GM23338 (cell line): ENCODE data around the gene GFRA1. TPM values are rescaled to one million over a fixed set of nuclear protein-coding genes. Genes with fewer than 3 reads are reported as not detected.

ENCODE experiments used
- ATAC-seq: fragments of 200-7000 bp; cut with Tn5 transposase; 3 replicates; pipeline ENCODE4 v1.9.1; 2020
- DNase-seq: peaks from one replicate; pipeline ENCODE4 v3.0.0-alpha.2; 2015; ENCODE audit warnings: low spot score
- H2AFZ ChIP-seq: fragments of 200-600 bp; sonication (generic); 2 replicates; pipeline ENCODE4 v1.8.0; 2016; ENCODE audit warnings: antibody characterized with exemption, mild to moderate bottlenecking, moderate library complexity
- H3F3A ChIP-seq: fragments of 200-600 bp; sonication (generic); replicated peaks from 2 replicates; pipeline ENCODE4 v1.8.0; 2017; ENCODE audit warnings: antibody characterized with exemption, mixed run types, low read depth
- H3K27ac ChIP-seq: fragments of 200-600 bp; sonication (generic); 2 replicates; pipeline ENCODE4 v1.6.1; 2016; ENCODE audit warnings: low read depth
- H3K27me3 ChIP-seq: fragments of 200-600 bp; sonication (generic); 2 replicates; pipeline ENCODE4 v1.8.0; 2016; ENCODE audit warnings: mild to moderate bottlenecking, mixed run types, moderate library complexity; ENCODE audit not compliant: insufficient read depth
- H3K36me3 ChIP-seq: fragments of 200-600 bp; sonication (generic); 2 replicates; pipeline ENCODE4 v1.8.0; 2016; ENCODE audit warnings: mild to moderate bottlenecking; ENCODE audit not compliant: insufficient read depth
- H3K4me1 ChIP-seq: fragments of 200-600 bp; sonication (generic); 2 replicates; pipeline ENCODE4 v1.8.0; 2016; ENCODE audit warnings: mild to moderate bottlenecking, moderate library complexity; ENCODE audit not compliant: insufficient read depth
- H3K4me2 ChIP-seq: fragments of 200-600 bp; sonication (generic); 2 replicates; pipeline ENCODE4 v1.7.1; 2017; ENCODE audit warnings: mixed run types
- H3K4me3 ChIP-seq: fragments of 200-600 bp; sonication (generic); 2 replicates; pipeline ENCODE4 v1.6.1; 2016; ENCODE audit warnings: mixed run types
- H3K79me2 ChIP-seq: fragments of 200-600 bp; sonication (generic); replicated peaks from 2 replicates; pipeline ENCODE4 v1.8.0; 2017; ENCODE audit warnings: mild to moderate bottlenecking; ENCODE audit not compliant: insufficient read depth
- H3K9me2 ChIP-seq: fragments of 200-600 bp; sonication (generic); 2 replicates; pipeline ENCODE4 v1.8.0; 2017; ENCODE audit not compliant: insufficient read depth
- H4K20me1 ChIP-seq: fragments of 200-600 bp; sonication (generic); replicated peaks from 2 replicates; pipeline ENCODE4 v1.8.0; 2017; ENCODE audit warnings: mild to moderate bottlenecking; ENCODE audit not compliant: insufficient read depth
- H3K27ac Mint-ChIP-seq: 2 replicates; pipeline ENCODE4 v1.8.0; 2020; ENCODE audit warnings: inconsistent platforms, mild to moderate bottlenecking, moderate library complexity, mixed read lengths
- H3K27me3 Mint-ChIP-seq: 3 replicates; pipeline ENCODE4 v1.8.0; 2022; ENCODE audit warnings: low read depth, mild to moderate bottlenecking, moderate library complexity, mixed read lengths, inconsistent platforms; ENCODE audit not compliant: insufficient read depth, poor library complexity
- H3K36me3 Mint-ChIP-seq: 3 replicates; pipeline ENCODE4 v1.8.0; 2021; ENCODE audit warnings: low read depth, mild to moderate bottlenecking, inconsistent platforms, moderate library complexity, mixed read lengths
- H3K4me1 Mint-ChIP-seq: 3 replicates; pipeline ENCODE4 v1.8.0; 2020; ENCODE audit warnings: mild to moderate bottlenecking, inconsistent platforms, mixed read lengths
- H3K4me3 Mint-ChIP-seq: 3 replicates; pipeline ENCODE4 v1.8.0; 2021; ENCODE audit warnings: moderate library complexity, mild to moderate bottlenecking, inconsistent platforms, mixed read lengths
- H3K9me3 Mint-ChIP-seq: 3 replicates; pipeline ENCODE4 v1.8.0; 2020; ENCODE audit warnings: moderate library complexity, mild to moderate bottlenecking, inconsistent platforms, mixed read lengths
- CREB1 ChIP-seq: fragments of 250-450 bp; sonication (Bioruptor Pico); IDR thresholded peaks from 2 replicates; pipeline ENCODE4 v1.5.0; 2020; ENCODE audit warnings: low read depth, mild to moderate bottlenecking, moderate library complexity
- CTCF ChIP-seq, 2 experiments: fragments of 200-600 bp in 1 of 2; sonication (generic) in 1 of 2; conservative IDR thresholded peaks; 2 replicates each; pipeline versions ENCODE4 v1.5.1 to v1.6.1; 2016 to 2017; ENCODE audit warnings: antibody characterized with exemption in 2 of 2, low read depth in 2 of 2, mild to moderate bottlenecking in 2 of 2, moderate library complexity in 1 of 2
- ETS1 ChIP-seq: IDR thresholded peaks from 2 replicates; pipeline ENCODE4 v1.6.1; 2016; ENCODE audit warnings: antibody characterized with exemption
- EZH2 ChIP-seq: fragments of 200-600 bp; sonication (generic); IDR thresholded peaks from one replicate; pipeline ENCODE4 v1.8.0; 2017; ENCODE audit warnings: antibody characterized with exemption, mild to moderate bottlenecking, low read depth; ENCODE audit not compliant: unreplicated experiment
- EZH2phosphoT487 ChIP-seq: fragments of 200-600 bp; sonication (generic); IDR thresholded peaks from one replicate; pipeline ENCODE4 v1.8.1; 2018; ENCODE audit warnings: antibody characterized with exemption; ENCODE audit not compliant: unreplicated experiment
- JUNB ChIP-seq: IDR thresholded peaks from one replicate; pipeline ENCODE4 v1.6.1; 2016; ENCODE audit warnings: antibody characterized with exemption; ENCODE audit not compliant: unreplicated experiment
- NANOG ChIP-seq: IDR thresholded peaks from 2 replicates; pipeline ENCODE4 v1.6.1; 2016; ENCODE audit warnings: antibody characterized with exemption, borderline replicate concordance
- POLR2AphosphoS5 ChIP-seq: IDR thresholded peaks from 2 replicates; pipeline ENCODE4 v1.6.1; 2016; ENCODE audit warnings: antibody characterized with exemption, low read depth
- REST ChIP-seq: IDR thresholded peaks from one replicate; pipeline ENCODE4 v1.6.1; 2018; ENCODE audit warnings: antibody characterized with exemption; ENCODE audit not compliant: unreplicated experiment
- STAT1 ChIP-seq: IDR thresholded peaks from one replicate; pipeline ENCODE4 v1.6.1; 2016; ENCODE audit warnings: antibody characterized with exemption; ENCODE audit not compliant: unreplicated experiment
- ZNF114 ChIP-seq: fragments of 250-450 bp; sonication (Bioruptor Pico); IDR thresholded peaks from 2 replicates; pipeline ENCODE4 v1.5.0; 2020; ENCODE audit warnings: mild to moderate bottlenecking, moderate library complexity
- ZNF331 ChIP-seq: fragments of 250-450 bp; sonication (Bioruptor Pico); IDR thresholded peaks from 2 replicates; pipeline ENCODE4 v1.5.0; 2020; ENCODE audit warnings: low read depth, mild to moderate bottlenecking, moderate library complexity
- ZNF462 ChIP-seq: fragments of 250-450 bp; sonication (Bioruptor Pico); IDR thresholded peaks from 2 replicates; pipeline ENCODE4 v1.5.0; 2020; ENCODE audit warnings: mild to moderate bottlenecking, moderate library complexity
- polyA plus RNA-seq: library from polyadenylated mRNA; unstranded; fragments of >200 nt; fragmentation: Nextera tagmentation; extraction: Ambion mirVana; gene quantifications from 2 replicates; pipeline ENCODE4 v1.2.1, GENCODE V29; 2016
- total RNA-seq: library from RNA; depleted of rRNA; stranded (reverse); fragments of >200 nt; shearing (Covaris generic); gene quantifications from 2 replicates; pipeline ENCODE4 v1.2.3, GENCODE V29; 2014

The GFRA1 gene
- total and polyA plus RNA-seq, 2 experiments from 2014 or later = 1.4 to 2.8 TPM

GRCh38 chr10:116197946-116198675 lies 74.9 kb downstream of the GFRA1 start:
- H3F3A ChIP-seq = no peaks in the 10 kb centered on the region
- no peak overlapping the region for H3K27ac Mint-ChIP-seq
- no peak overlapping the region for H3K4me2 ChIP-seq
- no peak overlapping the region for H2AFZ ChIP-seq
- H3K9me2 ChIP-seq = 0 out of 2 replicates have a peak, but pooled peaks cover 3% of the 10 kb centered on the region
- DNase-seq (no peak), ATAC-seq (no peak)
- H3K27ac ChIP-seq = no peak overlapping the region
- peaks cover 10% of the 10 kb centered on the region; the same call in 2 of the 3 replicates for H3K4me1 Mint-ChIP-seq
- H3K4me3 Mint-ChIP-seq = no peak overlapping the region
- peaks cover 11% of the 10 kb centered on the region for H3K4me1 ChIP-seq
- no peak overlapping the region for H3K4me3 ChIP-seq
- no peaks in the 10 kb centered on the region for H3K27me3 ChIP-seq
- no peaks in the 10 kb centered on the region for H4K20me1 ChIP-seq
- no peaks in the 10 kb centered on the region for H3K36me3 ChIP-seq
- TF ChIP-seq EZH2 (no peak), REST (no peak), EZH2phosphoT487 (no peak), ZNF331 (CRISPR knock-in tag) (no peak), STAT1 (no peak), ETS1 (no peak), NANOG (no peak), JUNB (no peak), CTCF (conservative IDR thresholded peaks at IDR 0.05; ENCODE audit: low read depth in 2 of 2) (no peak), ZNF462 (CRISPR knock-in tag) (no peak), CREB1 (CRISPR knock-in tag) (no peak), ZNF114 (CRISPR knock-in tag) (no peak), POLR2AphosphoS5 (no peak)
- no peaks in the 10 kb centered on the region for H3K79me2 ChIP-seq
- H3K9me3 Mint-ChIP-seq = peaks cover 14% of the 10 kb centered on the region
- no peaks in the 10 kb centered on the region for H3K27me3 Mint-ChIP-seq
- H3K36me3 Mint-ChIP-seq = peaks cover 8% of the 10 kb centered on the region; the same call in 2 of the 3 replicates
